ENCODE measurements around the gene USP24. TPM values are rescaled to one million over a fixed set of nuclear protein-coding genes. Genes with fewer than 3 reads are reported as not detected.

Gene USP24
- total and polyA plus RNA-seq, 10 of the 15 experiments (the other 5 are each of a cell fraction or from before 2014, with no cell fraction given) = 4.6 to 36.5 (median 25.3) TPM

DNA sequence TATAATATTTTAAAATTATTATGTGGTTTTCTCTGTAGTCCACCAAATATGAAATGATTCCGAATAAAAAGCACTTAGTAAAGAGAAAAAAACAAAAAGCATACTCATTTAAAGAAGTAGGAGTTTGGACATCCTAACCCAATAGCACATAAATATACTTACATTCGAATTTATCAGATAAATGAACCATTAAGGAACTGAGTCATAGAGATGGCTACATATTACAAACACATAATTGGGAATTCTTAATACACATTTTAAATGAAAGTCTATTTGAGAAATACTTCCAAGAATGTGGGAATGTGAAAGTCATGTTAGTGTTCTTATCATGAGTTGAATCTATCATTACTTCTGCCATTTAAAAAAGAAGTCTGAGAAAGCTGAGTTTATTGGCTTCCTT lies 75.0 kb downstream of the USP24 start (continued):
- no peak for TF ChIP-seq IKZF1 (conservative IDR thresholded peaks at IDR 0.05)

GRCh38 chr1:55138823-55139222 lies 76.3 kb downstream of the USP24 start:
- Histone ChIP-seq H2AFZ (ENCODE audit: control insufficient read depth, low read depth, low read length) (no peak overlapping the region), H3K9me3 (replicated peaks; ENCODE audit: control insufficient read depth, insufficient read depth, low read length) (no peaks in the 10 kb centered on the region), H3K9ac (ENCODE audit: control insufficient read depth, insufficient read depth, low read length) (no peak overlapping the region), H3K4me2 (ENCODE audit: control insufficient read depth, insufficient read depth) (no peak overlapping the region), H3K4me3 (no peak overlapping the region), H3K36me3 (ENCODE audit: control insufficient read depth in 2 of 2, insufficient read depth in 2 of 2, low read length in 1 of 2) (peaks cover 5 to 49% of the 10 kb centered on the region in 2 experiments), H3K79me2 (ENCODE audit: control insufficient read depth, insufficient read depth, low read length) (no peaks in the 10 kb centered on the region), H4K20me1 (ENCODE audit: control insufficient read depth, insufficient read depth) (no peaks in the 10 kb centered on the region), H3K4me1 (ENCODE audit: control insufficient read depth, insufficient read depth, low read length) (no peaks in the 10 kb centered on the region), H3K27me3 (replicated peaks in 1 of 2; ENCODE audit: control insufficient read depth in 2 of 2, insufficient read depth in 2 of 2, low read length in 1 of 2) (no peaks in the 10 kb centered on the region), H3K27ac (ENCODE audit: control insufficient read depth, insufficient read depth) (no peak overlapping the region)
- ATAC-seq (no peak), DNase-seq (ENCODE audit: low read depth, low spot score) (no peak), FAIRE-seq (no peak)
- TF ChIP-seq IRF4 (IDR thresholded peaks at IDR 0.05; ENCODE audit: low read depth, low read length) (no peak), EED (IDR thresholded peaks at IDR 0.05; ENCODE audit: low read depth) (no peak), PBX3 (IDR thresholded peaks at IDR 0.05; ENCODE audit: insufficient replicate concordance, low read depth, low read length) (no peak), CEBPZ (IDR thresholded peaks at IDR 0.05; ENCODE audit: low read depth, low read length) (no peak), ZNF24 (IDR thresholded peaks at IDR 0.05) (no peak), ZNF217 (IDR thresholded peaks at IDR 0.05) (no peak)
- BruUV-seq (replicated peaks) = no TSS peak
- in situ Hi-C loops (cut with MboI) = no loop called here
- CTCF ChIA-PET = interaction anchor here (1.0 to 12.4 kb wide), 13 partner anchors 8 to 1447 kb away, joined by 3 to 230 read pairs (median 4); no protein-coding TSS in a partner anchor
- intact Hi-C loops (cut with micrococcal nuclease; ENCODE audit: unreplicated experiment) = no loop called here
- SMC1A ChIA-PET (ENCODE audit: uncharacterized antibody, unreplicated experiment) = interaction anchor here (0.8 to 3.1 kb wide), 7 partner anchors 9 to 199 kb away, joined by 3 to 13 read pairs (median 8); no protein-coding TSS in a partner anchor
- POLR2A ChIA-PET = no interaction called here
- 100% methylated on average over 2 of the region's 2 CpGs for WGBS (ENCODE audit: insufficient coverage, insufficient replicate concordance, low lambda C conversion rate, missing lambda C conversion rate)
- RAD21 ChIA-PET (ENCODE audit: unreplicated experiment) = interaction anchor here (1.0 to 2.0 kb wide), 3 partner anchors 10 to 199 kb away, joined by 3 to 5 read pairs (median 4); no protein-coding TSS in a partner anchor

Data from GM12878 (cell line).